Measurements from ENCODE around the gene RFX8.
"Not testable (repeated sequence)": the region's sequence is repeated elsewhere in the genome, so short reads cannot be mapped to it uniquely, and the experiment has no call there.

The RFX8 gene

GRCh38 chr2:101438555-101438954 lies 36.4 kb downstream of the RFX8 start:
- DNase-seq = not testable (repeated sequence)

- DNase-seq = no peak
Observed at GRCh38 chr2:101435001-101435862, 39.7 kb downstream of the RFX8 start.

GRCh38 chr2:101433465-101433864 lies 41.4 kb downstream of the RFX8 start:
- no peak for DNase-seq

- DNase-seq = no peak
Observed at GRCh38 chr2:101432411-101433181, 42.3 kb downstream of the RFX8 start.

- no peak for DNase-seq
Observed at GRCh38 chr2:101431486-101431885, 43.4 kb downstream of the RFX8 start.

- DNase-seq = no peak
Observed at GRCh38 chr2:101430156-101430555, 44.8 kb downstream of the RFX8 start.

GRCh38 chr2:101429453-101429852 lies 45.5 kb downstream of the RFX8 start:
- no peak for DNase-seq

- DNase-seq = no peak
Observed at GRCh38 chr2:101428422-101429176, 46.3 kb downstream of the RFX8 start.

GRCh38 chr2:101427743-101428142 lies 47.2 kb downstream of the RFX8 start:
- DNase-seq = no peak

- no peak for DNase-seq
Observed at GRCh38 chr2:101427240-101427639, 47.7 kb downstream of the RFX8 start.

GRCh38 chr2:101426822-101427221 lies 48.1 kb downstream of the RFX8 start:
- DNase-seq = no peak

GRCh38 chr2:101420623-101421022 lies 54.3 kb downstream of the RFX8 start:
- no peak for DNase-seq

- DNase-seq = peak; percentile 74
Observed at GRCh38 chr2:101419096-101419663, 55.7 kb downstream of the RFX8 start.

GRCh38 chr2:101418460-101419095 lies 56.3 kb downstream of the RFX8 start:
- no peak for DNase-seq

- no peak for DNase-seq
Observed at GRCh38 chr2:101416609-101417008, 58.3 kb downstream of the RFX8 start.

GRCh38 chr2:101415884-101416283 lies 59.0 kb downstream of the RFX8 start:
- no peak for DNase-seq

GRCh38 chr2:101415220-101415619 lies 59.7 kb downstream of the RFX8 start:
- DNase-seq = no peak

- no peak for DNase-seq
Observed at GRCh38 chr2:101412092-101412694, 62.7 kb downstream of the RFX8 start.

- DNase-seq = no peak
Observed at GRCh38 chr2:101410746-101411145, 64.2 kb downstream of the RFX8 start.

- DNase-seq = no peak
Observed at GRCh38 chr2:101410114-101410513, 64.8 kb downstream of the RFX8 start.

- no peak for DNase-seq
Observed at GRCh38 chr2:101409699-101410098, 65.2 kb downstream of the RFX8 start.

- no peak for DNase-seq
Observed at GRCh38 chr2:101408925-101409324, 66.0 kb downstream of the RFX8 start.

All from CD4-positive, alpha-beta T cell treated with Interleukin-6 for 4 hours (primary cell).